ENCODE results near the gene LEPROT.

Gene LEPROT

DNA sequence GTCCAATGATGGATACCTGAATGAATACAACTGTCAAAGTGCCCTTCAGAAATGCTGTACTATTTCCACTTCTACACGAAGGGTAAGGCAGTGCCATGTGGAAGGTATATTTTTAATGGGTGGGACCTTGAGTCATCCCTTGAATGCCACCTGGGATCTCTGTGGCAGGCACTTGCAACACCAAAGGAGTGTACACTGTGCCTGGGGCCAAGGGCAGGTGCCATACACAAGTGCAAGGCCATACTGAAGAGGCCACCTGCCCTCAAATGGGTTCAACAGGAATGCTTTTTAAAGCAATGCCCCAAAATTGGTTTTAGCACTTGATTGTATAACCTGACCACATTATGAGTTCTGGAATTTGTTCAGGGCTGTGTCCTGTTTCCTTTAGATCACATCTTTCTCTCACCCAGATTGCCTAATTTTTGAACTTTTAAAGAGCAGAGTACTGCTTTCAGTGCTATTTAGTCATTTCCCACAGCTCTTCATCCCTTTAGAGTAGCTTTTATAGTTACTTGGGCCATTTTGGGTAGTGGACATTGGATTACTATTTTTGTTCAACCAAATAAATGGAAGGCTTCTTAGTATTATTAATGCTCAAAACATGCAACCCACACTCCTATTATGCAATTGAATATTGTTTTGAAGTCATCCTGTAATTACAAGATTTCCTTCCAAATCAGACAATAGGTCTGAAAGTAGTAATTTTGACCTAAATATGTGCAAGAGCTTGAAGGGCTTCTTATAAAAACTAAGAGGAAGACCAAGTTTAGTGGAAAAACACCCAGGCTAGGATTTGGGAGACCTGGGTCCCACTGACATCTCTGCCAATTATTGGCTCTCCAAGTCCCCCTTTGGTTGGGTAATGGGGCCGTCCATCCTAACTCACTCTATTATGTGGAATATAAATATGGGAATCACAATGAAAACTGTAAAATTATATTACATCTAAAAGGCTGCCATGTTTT is 57.2 kb downstream of the LEPROT start:
- peak; percentile 12 for DNase-seq (ENCODE audit: low spot score)

DNA sequence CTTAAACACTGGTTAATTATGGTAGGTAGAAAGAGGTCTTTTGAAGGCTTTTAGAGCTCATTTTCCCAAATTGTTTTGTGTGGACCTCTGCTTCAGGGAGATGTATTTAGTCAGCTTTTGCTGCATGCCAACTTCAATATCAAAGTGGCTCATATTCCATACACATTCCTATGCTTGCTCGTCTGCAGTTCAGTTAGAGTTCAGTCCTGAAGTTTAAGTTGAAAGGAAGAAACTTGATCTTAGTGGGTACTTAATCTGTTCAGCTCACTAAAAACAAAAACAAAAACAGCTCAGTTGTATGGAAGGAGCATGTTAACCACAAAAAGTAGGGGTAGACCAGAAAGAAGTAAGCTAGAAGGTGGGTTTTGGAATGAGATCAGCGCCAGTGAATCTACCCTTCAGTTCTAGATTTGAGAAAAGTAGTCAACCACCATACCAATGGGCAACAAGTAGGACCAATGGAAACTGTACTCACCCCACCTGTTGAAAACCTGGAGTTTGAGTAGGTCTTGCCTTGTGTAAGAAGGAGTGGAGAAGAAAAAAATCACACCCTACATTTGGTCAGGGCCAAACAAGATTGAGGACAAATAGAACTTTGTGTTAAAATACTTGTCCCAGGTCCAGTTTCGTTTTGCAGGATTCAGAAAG is 58.0 kb downstream of the LEPROT start:
- no peak for DNase-seq (ENCODE audit: low spot score)

DNA sequence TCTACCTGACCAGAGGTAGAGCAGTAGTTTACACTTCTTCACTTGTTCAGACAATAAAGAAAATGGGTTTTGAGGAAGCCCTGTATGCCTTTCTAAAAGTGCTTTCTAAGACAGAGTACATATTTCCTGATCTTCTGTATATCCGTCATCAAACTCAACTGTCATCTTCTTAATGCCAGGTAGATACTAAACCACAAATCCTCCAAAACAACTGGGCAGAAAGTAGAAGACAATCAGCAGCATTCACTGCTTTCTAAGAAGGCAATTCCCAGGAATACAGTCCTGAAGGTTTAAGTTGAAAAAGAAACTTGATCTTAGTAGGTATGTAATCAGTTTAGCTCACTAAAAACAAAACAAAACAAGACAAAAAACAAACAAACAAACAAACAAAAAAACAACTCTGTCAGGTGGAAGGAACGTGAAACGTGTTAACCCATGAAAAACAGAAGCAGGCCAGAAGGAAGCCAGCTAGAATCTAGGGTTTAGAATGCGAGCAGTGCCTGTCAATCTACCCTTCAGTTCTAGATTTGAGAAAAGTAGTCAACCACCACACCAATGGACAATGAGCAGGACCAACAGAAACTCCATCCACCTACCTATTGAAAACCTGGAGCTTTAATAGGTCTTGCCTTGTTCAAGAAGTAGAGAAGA is 59.2 kb downstream of the LEPROT start:
- DNase-seq (ENCODE audit: low spot score), result no peak

DNA sequence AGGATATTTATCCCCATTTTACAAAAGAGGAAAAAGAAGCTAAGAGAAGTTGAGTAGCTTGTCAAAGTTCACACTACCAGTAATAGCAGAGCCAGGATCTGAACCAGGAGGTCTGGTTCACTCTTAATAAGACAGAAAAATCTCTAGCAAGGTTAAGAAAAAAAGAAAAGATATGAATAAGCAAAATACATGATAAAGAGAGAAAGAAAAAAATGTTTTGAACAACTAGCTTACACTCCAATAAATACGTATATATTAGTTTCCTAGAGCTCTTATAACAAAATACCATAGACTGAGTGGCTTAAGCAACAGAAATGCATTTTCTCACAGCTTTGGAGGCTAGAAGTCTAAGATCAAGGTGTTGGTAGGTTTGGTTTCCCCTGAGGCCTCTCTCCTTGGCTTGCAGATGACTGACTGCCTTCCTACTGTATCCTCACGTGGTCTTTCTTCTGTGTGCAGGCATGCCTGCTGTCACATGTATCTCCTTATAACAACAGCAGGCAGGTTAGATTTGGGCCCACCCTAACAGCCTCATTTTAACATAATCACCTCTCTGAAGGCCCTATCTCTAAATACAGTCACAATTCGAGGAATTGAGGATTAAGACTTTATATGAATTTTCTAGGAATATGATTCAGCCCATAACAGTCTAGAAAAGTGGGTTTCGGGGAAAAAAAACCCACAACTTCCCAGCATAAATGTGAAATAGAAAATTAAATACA is 60.4 kb downstream of the LEPROT start:
- no peak for DNase-seq (ENCODE audit: low spot score)

DNA sequence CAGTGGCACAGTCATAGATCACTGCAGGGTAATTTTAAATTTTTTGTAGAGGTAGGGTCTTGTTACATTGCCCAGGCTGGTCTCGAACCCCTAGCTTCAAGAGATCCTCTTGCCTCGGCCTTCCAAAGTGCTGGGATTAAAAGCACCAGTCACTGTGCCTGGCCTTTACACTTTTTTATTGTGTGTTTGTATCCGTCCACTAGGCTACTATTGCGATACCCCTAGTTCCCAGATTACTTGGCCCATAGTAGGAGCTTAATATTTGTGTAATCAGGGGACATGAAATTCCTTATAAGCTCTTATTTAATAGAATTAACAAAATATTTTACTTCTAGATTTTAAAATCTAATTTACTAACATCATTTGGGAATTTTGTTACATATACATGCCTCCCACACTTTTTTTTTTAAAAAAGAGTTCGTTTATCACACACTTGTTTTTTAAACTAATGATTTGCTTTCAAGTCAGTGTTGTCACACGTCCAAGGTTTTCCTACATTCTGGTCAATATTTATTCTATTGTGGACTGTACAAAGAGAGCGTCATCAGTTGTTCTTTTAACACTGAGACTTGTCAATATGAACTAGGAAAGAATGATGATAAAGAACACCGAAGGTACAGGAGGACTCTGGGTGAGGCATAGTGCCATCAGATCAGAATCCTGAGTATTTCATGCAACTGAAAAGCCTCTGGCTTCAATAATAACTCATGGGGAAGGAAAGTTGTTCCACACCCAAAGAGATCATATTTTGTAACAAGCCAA is 63.7 kb downstream of the LEPROT start:
- no peak for DNase-seq (ENCODE audit: low spot score)

Data from AG20443 (cell line).